Measurements from ENCODE around the gene MRGPRF.

DNA sequence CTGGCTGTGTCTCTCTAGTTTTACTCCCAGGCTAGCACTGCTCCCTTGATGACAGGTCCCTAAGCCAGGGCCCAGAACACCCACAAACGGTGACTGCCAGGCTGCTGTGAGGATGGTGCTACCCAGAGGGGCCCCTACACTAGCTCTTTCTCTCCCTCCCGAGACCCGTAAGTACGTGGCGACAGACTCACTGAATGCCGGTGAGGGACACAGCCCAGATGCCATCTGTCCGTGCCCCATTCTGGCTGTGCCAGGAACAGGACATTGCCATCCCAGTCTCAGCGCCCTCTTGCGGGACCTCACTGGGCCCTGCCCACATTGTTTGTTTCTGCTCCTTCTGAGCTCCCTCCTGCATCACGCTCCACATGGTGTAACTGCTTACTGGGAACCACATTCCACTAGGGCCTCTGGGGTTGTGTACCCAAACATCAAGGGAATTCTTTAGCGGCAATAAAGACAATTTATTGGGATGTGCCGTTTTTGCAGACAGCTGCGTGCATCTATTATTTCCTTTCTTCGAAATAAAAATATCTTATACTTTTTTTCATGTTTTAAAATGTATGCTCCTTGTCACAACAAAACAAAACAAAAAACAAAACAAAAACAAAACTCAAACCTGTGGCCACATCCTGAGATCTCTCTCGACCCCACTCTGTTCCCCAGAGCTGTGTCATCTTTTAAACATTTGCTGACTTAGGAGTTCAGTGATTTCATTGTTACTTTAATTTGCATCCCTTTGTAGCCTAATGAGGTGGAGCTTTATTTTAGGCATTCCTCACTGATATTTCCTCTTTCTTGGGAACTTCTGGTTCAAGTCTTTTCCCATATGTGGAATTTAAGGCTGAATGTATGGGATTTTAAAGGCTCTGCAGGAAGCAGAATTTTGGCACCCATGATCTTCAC, 31.3 kb upstream of the MRGPRF start:
- TF ChIP-seq CTCF (conservative IDR thresholded peaks at IDR 0.05 in 1 of 2, IDR thresholded peaks at IDR 0.05 in 1 of 2; ENCODE audit: extremely low read depth in 1 of 2, insufficient read depth in 1 of 2, low read depth in 1 of 2, low read length in 2 of 2) (peak; percentile 47 to 71), EZH2 (IDR thresholded peaks at IDR 0.05; ENCODE audit: borderline replicate concordance, low read length) (no peak)
